Measurements from ENCODE around the gene NEO1.

Gene NEO1

DNA sequence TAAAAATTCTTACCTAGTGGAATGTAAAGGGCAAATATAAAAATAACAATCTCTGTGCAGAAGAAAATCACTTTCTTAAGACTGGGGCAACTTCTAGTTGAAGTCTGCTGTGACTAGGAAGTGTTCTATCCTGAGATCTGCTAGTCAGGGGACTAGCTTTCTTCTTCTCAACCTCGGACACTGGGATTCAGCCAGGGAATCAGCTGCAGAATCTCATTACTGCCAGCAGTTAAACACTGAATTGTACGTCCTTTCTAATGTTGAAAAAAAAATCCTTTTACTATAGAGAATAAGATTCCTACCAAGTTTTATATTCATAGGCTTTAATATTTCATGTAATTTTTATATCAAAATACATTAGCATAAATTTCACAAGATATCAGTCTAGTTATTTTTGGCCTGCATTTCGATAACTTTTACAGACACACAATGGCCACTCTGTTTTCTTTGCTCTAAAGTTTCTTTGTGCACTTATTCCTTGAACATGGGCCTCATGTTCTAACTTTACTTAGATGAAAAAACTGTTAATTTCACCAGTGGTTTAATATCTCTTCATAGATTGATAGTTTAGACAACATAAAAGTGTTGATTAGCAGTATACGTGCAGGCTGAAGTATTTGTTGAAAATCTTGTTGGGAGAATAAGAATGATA, 2.6 kb upstream of the NEO1 start:
- no peak for DNase-seq (ENCODE audit: low spot score in 2 of 2)
- Mint-ChIP-seq H3K27ac (no peak overlapping the region), H3K4me1 (peaks cover 7% of the 10 kb centered on the region), H3K4me3 (no peak overlapping the region), H3K9me3 (no peaks in the 10 kb centered on the region), H3K36me3 (no peaks in the 10 kb centered on the region)
- ATAC-seq: no peak

- no peak for ATAC-seq
- H3K4me1 Mint-ChIP-seq: peaks cover 7% of the 10 kb centered on the region
- DNase-seq (ENCODE audit: low spot score in 2 of 2): no peak
- H3K36me3 Mint-ChIP-seq: no peaks in the 10 kb centered on the region
- H3K9me3 Mint-ChIP-seq: no peaks in the 10 kb centered on the region
- no peak overlapping the region for H3K27ac Mint-ChIP-seq
- H3K4me3 Mint-ChIP-seq: peak overlapping the region; percentile 78
These were observed 1.5 kb upstream of the NEO1 start for GRCh38 chr15:73050561-73051295.

DNA sequence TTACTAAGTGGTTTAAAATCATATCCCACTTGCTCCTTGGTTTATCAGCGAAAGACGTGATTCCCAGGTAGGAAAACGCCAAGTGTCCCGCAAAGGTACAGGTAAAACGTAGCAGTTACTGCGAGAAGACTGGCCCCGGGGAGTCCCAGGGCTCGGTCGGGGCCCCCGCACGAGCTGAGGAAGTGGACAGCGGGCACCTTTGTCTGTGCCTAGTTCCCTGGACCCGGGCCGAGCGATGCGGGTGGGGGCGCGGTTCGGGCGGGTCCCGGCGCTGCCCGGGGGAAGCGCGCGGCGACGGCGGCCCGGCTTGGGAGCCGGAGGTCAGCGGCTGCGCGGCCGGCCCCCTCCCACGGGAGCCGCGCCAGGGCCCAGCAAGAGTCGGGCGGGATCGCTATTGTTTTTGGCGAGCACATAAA, 864 bp upstream of the NEO1 start:
- H3K27ac Mint-ChIP-seq: no peak overlapping the region
- H3K4me1 Mint-ChIP-seq: peaks cover 7% of the 10 kb centered on the region
- DNase-seq (ENCODE audit: low spot score in 2 of 2) (no peak), ATAC-seq (peak; percentile 6)
- peak overlapping the region; percentile 78 for H3K4me3 Mint-ChIP-seq
- H3K9me3 Mint-ChIP-seq: no peaks in the 10 kb centered on the region
- no peaks in the 10 kb centered on the region for H3K36me3 Mint-ChIP-seq

DNA sequence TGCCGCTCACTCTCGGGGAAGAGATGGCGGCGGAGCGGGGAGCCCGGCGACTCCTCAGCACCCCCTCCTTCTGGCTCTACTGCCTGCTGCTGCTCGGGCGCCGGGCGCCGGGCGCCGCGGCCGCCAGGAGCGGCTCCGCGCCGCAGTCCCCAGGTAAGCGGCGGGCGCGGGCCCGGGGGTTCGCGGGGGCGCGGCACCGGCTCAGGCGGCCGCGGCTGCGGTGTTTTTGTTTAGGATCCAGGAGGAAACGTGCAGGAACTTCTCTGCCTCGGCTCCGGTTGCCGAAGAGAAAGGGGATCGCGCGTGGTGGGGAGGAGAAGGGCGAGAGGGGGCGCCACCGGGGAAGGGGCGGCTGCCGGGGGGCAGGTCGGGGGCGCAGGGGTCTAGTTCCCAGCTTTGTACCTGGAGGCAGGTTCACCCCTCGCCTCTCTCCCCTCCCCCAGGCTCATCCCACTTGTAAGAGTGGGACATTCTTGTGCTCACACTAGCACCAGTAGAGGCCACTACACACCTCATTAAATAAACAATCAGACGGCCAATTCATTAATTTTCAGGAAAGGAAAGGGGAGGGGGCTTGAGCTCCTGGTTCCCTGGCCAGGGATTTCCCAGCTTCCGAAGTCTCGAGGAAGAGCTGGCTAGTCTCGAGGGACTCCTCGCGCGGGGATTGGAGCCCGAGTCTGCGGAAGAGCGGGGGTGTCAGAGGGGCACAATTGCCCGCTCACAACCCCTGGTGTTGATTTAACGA, 562 bp downstream of the NEO1 start:
- ATAC-seq: peak; percentile 71
- peak; percentile 8 to 59 for DNase-seq (ENCODE audit: low spot score in 2 of 2)
- H3K4me1 Mint-ChIP-seq: peaks cover 7% of the 10 kb centered on the region
- no peaks in the 10 kb centered on the region for H3K9me3 Mint-ChIP-seq
- peak overlapping the region; percentile 78 for H3K4me3 Mint-ChIP-seq
- peak overlapping the region; percentile 78 for H3K27ac Mint-ChIP-seq
- no peaks in the 10 kb centered on the region for H3K36me3 Mint-ChIP-seq

GRCh38 chr15:73053398-73053723, 1.1 kb downstream of the NEO1 start:
- no peak for ATAC-seq
- Mint-ChIP-seq H3K4me3 (peak overlapping the region; percentile 78), H3K27ac (peak overlapping the region; percentile 78)

GRCh38 chr15:73054417-73054953, 2.2 kb downstream of the NEO1 start:
- H3K4me1 Mint-ChIP-seq: peaks cover 7% of the 10 kb centered on the region
- DNase-seq (ENCODE audit: low spot score in 2 of 2) (peak in 1 of 2 donors; percentile 29), ATAC-seq (no peak)
- H3K9me3 Mint-ChIP-seq: no peaks in the 10 kb centered on the region
- H3K4me3 Mint-ChIP-seq: no peak overlapping the region
- H3K27ac Mint-ChIP-seq: no peak overlapping the region
- no peaks in the 10 kb centered on the region for H3K36me3 Mint-ChIP-seq

More at GRCh38 chr15:73053398-73053723, 1.1 kb downstream of the NEO1 start:
- DNase-seq (ENCODE audit: low spot score in 2 of 2): no peak
- Mint-ChIP-seq H3K4me1 (peaks cover 7% of the 10 kb centered on the region), H3K9me3 (no peaks in the 10 kb centered on the region), H3K36me3 (no peaks in the 10 kb centered on the region)

GRCh38 chr15:73056460-73056859, 4.2 kb downstream of the NEO1 start:
- Mint-ChIP-seq H3K36me3 (no peaks in the 10 kb centered on the region), H3K4me3 (no peak overlapping the region), H3K9me3 (no peaks in the 10 kb centered on the region), H3K27ac (no peak overlapping the region), H3K4me1 (peaks cover 7% of the 10 kb centered on the region)
- DNase-seq (ENCODE audit: low spot score in 2 of 2) (no peak), ATAC-seq (no peak)

- no peak for DNase-seq (ENCODE audit: low spot score in 2 of 2)
- no peaks in the 10 kb centered on the region for H3K36me3 Mint-ChIP-seq
- H3K4me3 Mint-ChIP-seq: no peak overlapping the region
- peaks cover 3% of the 10 kb centered on the region for H3K4me1 Mint-ChIP-seq
- no peak for ATAC-seq
- H3K27ac Mint-ChIP-seq: no peak overlapping the region
- H3K9me3 Mint-ChIP-seq: no peaks in the 10 kb centered on the region
These were observed 6.2 kb downstream of the NEO1 start for GRCh38 chr15:73058437-73058836.

- H3K27ac Mint-ChIP-seq: no peak overlapping the region
- peaks cover 4% of the 10 kb centered on the region for H3K4me1 Mint-ChIP-seq
- no peak overlapping the region for H3K4me3 Mint-ChIP-seq
- DNase-seq (ENCODE audit: low spot score in 2 of 2): no peak
- H3K36me3 Mint-ChIP-seq: no peaks in the 10 kb centered on the region
- no peak for ATAC-seq
- no peaks in the 10 kb centered on the region for H3K9me3 Mint-ChIP-seq
These were observed 12.9 kb downstream of the NEO1 start for GRCh38 chr15:73065114-73065513.

DNA sequence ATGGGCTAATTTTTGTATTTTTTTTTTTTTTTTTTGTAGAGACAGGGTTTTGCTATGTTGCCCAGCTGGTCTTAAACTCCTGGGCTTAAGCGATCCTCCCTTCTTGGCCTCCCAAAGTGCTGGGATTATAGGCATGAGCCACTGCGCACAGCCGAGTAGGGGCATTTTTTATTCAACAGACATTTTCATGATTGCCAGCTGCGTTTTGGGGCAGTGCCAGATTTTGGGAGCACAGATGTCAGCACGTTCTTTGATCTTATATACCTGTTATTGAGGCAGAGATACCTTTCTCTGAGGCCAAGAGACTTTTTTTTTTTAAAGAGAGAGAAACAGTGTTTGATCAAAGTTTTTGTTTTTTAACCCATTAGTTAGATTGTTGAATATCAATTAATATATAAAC, 16.8 kb downstream of the NEO1 start:
- H3K9me3 Mint-ChIP-seq: no peaks in the 10 kb centered on the region
- DNase-seq (ENCODE audit: low spot score in 2 of 2): no peak
- no peaks in the 10 kb centered on the region for H3K4me1 Mint-ChIP-seq
- ATAC-seq: no peak
- H3K27ac Mint-ChIP-seq: no peak overlapping the region
- no peaks in the 10 kb centered on the region for H3K36me3 Mint-ChIP-seq
- no peak overlapping the region for H3K4me3 Mint-ChIP-seq

DNA sequence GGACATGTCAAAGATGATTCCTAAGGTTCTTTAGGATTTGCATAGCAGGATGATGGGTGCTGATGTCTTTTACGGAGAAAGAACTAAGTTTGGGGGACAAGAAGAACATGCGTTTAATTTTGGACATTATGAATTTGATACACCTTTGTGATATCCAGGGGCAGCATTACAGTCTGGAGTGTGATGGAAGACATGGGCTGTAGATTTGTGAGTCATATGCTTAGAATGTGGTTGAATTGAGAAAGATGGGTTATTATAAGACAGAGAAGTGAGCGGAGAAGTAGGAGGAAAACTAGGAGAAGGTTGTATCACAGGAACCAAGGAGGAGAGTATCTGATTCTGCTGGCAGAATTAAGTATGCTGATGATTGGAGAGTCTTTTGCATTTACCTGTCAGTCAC, 20.6 kb downstream of the NEO1 start:
- Mint-ChIP-seq H3K4me3 (no peak overlapping the region), H3K9me3 (no peaks in the 10 kb centered on the region), H3K4me1 (peaks cover 4% of the 10 kb centered on the region), H3K27ac (no peak overlapping the region), H3K36me3 (no peaks in the 10 kb centered on the region)
- ATAC-seq (no peak), DNase-seq (ENCODE audit: low spot score in 2 of 2) (no peak)

DNA sequence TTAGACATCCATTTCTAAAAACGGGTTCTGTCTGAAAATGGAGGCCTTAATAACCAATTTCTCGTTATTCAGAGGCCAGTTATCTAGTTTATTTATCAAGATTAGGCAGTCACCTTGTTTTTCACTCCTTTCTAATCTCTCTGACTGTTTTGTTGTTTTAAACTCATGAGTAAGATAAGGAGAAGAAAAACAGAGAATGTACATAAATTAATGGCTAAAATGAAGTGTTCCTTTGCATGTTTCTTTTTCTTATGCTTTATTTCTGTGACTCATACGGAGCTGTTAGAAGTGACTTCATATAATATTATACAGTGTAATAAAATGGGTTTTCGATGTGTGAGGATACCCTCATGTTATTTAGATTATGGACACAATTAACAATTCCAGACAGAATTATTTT, 22.0 kb downstream of the NEO1 start:
- Mint-ChIP-seq H3K9me3 (no peaks in the 10 kb centered on the region), H3K27ac (no peak overlapping the region), H3K36me3 (no peaks in the 10 kb centered on the region), H3K4me3 (no peak overlapping the region), H3K4me1 (peaks cover 6% of the 10 kb centered on the region)
- DNase-seq (ENCODE audit: low spot score in 2 of 2) (no peak), ATAC-seq (no peak)

- no peak for DNase-seq (ENCODE audit: low spot score in 2 of 2)
- Mint-ChIP-seq H3K36me3 (no peaks in the 10 kb centered on the region), H3K9me3 (no peaks in the 10 kb centered on the region), H3K4me1 (peaks cover 7% of the 10 kb centered on the region), H3K27ac (no peak overlapping the region), H3K4me3 (no peak overlapping the region)
- no peak for ATAC-seq
These were observed 23.0 kb downstream of the NEO1 start for GRCh38 chr15:73075160-73075859.

DNA sequence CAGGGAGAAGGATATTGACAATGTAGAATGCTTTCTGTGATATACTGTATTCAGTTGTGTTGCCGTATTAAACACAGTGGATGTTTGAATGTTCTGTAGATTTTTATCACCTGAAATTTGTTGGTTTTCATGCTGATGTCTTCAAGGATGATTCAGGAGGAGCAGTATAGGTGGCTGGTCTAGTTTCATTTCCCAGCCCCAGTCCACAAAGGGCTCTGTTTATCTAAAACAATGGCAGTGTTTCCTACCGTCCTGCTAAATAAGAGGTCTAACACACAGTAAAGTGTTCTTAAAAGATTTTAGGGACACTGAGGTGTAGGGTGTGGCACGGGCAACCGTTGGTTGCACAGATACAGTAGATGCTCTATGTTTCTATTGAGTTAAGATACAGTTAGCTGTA, 26.0 kb downstream of the NEO1 start:
- Mint-ChIP-seq H3K36me3 (no peaks in the 10 kb centered on the region), H3K27ac (no peak overlapping the region), H3K4me1 (peaks cover 11% of the 10 kb centered on the region), H3K9me3 (no peaks in the 10 kb centered on the region), H3K4me3 (no peak overlapping the region)
- DNase-seq (ENCODE audit: low spot score in 2 of 2) (no peak), ATAC-seq (peak; percentile 43)

DNA sequence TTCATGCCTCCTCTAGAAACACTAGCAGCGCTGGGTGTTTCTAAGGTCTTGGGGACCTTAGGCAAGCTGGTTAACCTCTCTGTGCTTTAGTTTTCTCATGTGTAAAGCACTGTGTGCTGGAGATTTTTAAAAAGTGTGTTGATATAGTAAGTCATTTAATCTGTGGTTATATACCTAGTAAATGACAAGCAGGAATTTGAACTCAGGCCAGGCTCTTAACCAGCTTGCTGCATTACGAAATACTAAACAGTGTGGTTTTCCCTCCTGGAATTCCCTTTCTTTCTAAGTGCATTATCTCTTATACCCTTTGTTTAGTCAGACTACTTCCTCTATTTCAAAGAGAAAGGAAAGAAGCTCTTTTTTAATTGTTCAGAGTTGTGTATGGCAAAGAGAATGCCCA, 26.5 kb downstream of the NEO1 start:
- Mint-ChIP-seq H3K9me3 (no peaks in the 10 kb centered on the region), H3K4me1 (peaks cover 11% of the 10 kb centered on the region), H3K4me3 (no peak overlapping the region), H3K27ac (no peak overlapping the region), H3K36me3 (no peaks in the 10 kb centered on the region)
- ATAC-seq: no peak
- no peak for DNase-seq (ENCODE audit: low spot score in 2 of 2)

Measured in stimulated activated effector memory CD8-positive, alpha-beta T cell treated with anti-CD3 and anti-CD28 coated beads, Interleukin-12 subunit alpha, Interleukin-12 subunit beta, amount 100 ng/mL, for 72 hours (primary cell).